HEK293 (cell line): ENCODE measurements around the gene DIDO1.

Source experiments
- REST ChIP-seq: fragments of 450-650 bp; formaldehyde crosslinking; IDR thresholded peaks from 2 replicates; pipeline ENCODE4 v1.5.1; 2016; ENCODE audit warnings: missing biosample characterization, missing genetic modification characterization
- TSHZ1 ChIP-seq: fragments of 450-650 bp; formaldehyde crosslinking; IDR thresholded peaks from 2 replicates; pipeline ENCODE4 v1.5.1; 2016; ENCODE audit warnings: missing biosample characterization, missing genetic modification characterization, borderline replicate concordance
- YY1 ChIP-seq: fragments of 450-650 bp; formaldehyde crosslinking; IDR thresholded peaks from 2 replicates; pipeline ENCODE4 v1.5.1; 2018; ENCODE audit warnings: missing biosample characterization, missing genetic modification characterization
- ZBTB26 ChIP-seq: fragments of 450-650 bp; formaldehyde crosslinking; optimal IDR thresholded peaks from 2 replicates; pipeline ENCODE3; 2016; ENCODE audit warnings: missing biosample characterization, mild to moderate bottlenecking, missing genetic modification characterization
- ZBTB8A ChIP-seq: fragments of 450-650 bp; formaldehyde crosslinking; IDR thresholded peaks from 2 replicates; pipeline ENCODE4 v1.5.1; 2016; ENCODE audit warnings: missing biosample characterization, missing genetic modification characterization
- ZNF184 ChIP-seq: fragments of 450-650 bp; IDR thresholded peaks from 2 replicates; pipeline ENCODE4 v1.5.1; 2018; ENCODE audit warnings: missing biosample characterization, mild to moderate bottlenecking, missing genetic modification characterization
- ZNF274 ChIP-seq, 2 experiments: fragments of 200-500 bp in 1 of 2; fragments of 450-650 bp in 1 of 2; sonication (Bioruptor generic) in 1 of 2; formaldehyde crosslinking in 1 of 2; IDR thresholded peaks; 2 replicates each; pipeline versions ENCODE4 v1.5.1 to v1.6.1; 2014 to 2016; ENCODE audit warnings: borderline replicate concordance in 1 of 2, inconsistent platforms in 1 of 2, low read length in 1 of 2, missing biosample characterization in 1 of 2, missing genetic modification characterization in 1 of 2
- TF ChIP-seq, protein P1 (sequence below): fragments of 450-650 bp; formaldehyde crosslinking; IDR thresholded peaks from 2 replicates; pipeline ENCODE4 v1.5.1; 2016; ENCODE audit warnings: missing biosample characterization, missing genetic modification characterization

GRCh38 chr20:62899633-62900051 lies 26.7 kb downstream of the DIDO1 start:
- no peak for TF ChIP-seq ZNF274 (IDR thresholded peaks at IDR 0.05; ENCODE audit: low read length)
- TF ChIP-seq ZNF274 (tag by site-specific recombination; IDR thresholded peaks at IDR 0.05; ENCODE audit: borderline replicate concordance), result no peak
- TF ChIP-seq, protein P1, sequence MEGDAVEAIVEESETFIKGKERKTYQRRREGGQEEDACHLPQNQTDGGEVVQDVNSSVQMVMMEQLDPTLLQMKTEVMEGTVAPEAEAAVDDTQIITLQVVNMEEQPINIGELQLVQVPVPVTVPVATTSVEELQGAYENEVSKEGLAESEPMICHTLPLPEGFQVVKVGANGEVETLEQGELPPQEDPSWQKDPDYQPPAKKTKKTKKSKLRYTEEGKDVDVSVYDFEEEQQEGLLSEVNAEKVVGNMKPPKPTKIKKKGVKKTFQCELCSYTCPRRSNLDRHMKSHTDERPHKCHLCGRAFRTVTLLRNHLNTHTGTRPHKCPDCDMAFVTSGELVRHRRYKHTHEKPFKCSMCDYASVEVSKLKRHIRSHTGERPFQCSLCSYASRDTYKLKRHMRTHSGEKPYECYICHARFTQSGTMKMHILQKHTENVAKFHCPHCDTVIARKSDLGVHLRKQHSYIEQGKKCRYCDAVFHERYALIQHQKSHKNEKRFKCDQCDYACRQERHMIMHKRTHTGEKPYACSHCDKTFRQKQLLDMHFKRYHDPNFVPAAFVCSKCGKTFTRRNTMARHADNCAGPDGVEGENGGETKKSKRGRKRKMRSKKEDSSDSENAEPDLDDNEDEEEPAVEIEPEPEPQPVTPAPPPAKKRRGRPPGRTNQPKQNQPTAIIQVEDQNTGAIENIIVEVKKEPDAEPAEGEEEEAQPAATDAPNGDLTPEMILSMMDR, result no peak
- TF ChIP-seq ZBTB8A, result no peak
- TF ChIP-seq YY1 (tag by site-specific recombination), result no peak
- no peak for TF ChIP-seq REST
- no peak for TF ChIP-seq ZNF184 (tag by site-specific recombination)
- TF ChIP-seq ZBTB26, result no peak
- TF ChIP-seq TSHZ1 (tag by site-specific recombination), result no peak
